ENCODE results near the gene SLMAP. TPM values are rescaled to one million over a fixed set of nuclear protein-coding genes. Genes with fewer than 3 reads are reported as not detected.
A peak's percentile ranks its signal among the peaks of the same experiment; 100 is the strongest.

SLMAP gene
- total RNA-seq, 1 donor from 2014 or later, result 50.3 TPM

DNA sequence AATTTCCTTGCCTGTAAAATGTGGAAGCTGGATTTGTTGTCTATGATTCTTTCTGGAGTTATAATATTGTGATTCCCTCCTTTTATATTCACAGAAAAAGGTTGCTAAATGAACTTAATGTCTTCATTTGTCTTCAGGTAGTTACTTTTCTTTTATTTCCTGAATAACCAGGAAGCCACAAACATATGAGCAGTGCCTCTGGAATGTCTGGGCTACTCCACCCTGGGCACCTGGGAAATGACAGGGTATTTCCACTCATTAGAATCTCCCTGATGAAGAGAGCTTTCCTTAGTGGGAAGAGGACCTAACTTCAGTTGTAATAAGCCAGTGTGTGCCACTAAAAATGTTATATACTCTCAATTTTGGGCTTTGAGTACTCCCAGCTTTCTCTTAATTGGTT, 3.8 kb upstream of the SLMAP start:
- FAIRE-seq (no peak), DNase-seq (ENCODE audit: low read depth) (peak; percentile 96)
- Histone ChIP-seq H3K27me3 (ENCODE audit: control insufficient read depth, insufficient read depth, low read length) (no peaks in the 10 kb centered on the region), H3K36me3 (ENCODE audit: control insufficient read depth, insufficient read depth, low read length) (peaks cover under 1% of the 10 kb centered on the region), H3K4me3 (ENCODE audit: low read depth, low read length) (no peak overlapping the region)
- TF ChIP-seq, protein P1, sequence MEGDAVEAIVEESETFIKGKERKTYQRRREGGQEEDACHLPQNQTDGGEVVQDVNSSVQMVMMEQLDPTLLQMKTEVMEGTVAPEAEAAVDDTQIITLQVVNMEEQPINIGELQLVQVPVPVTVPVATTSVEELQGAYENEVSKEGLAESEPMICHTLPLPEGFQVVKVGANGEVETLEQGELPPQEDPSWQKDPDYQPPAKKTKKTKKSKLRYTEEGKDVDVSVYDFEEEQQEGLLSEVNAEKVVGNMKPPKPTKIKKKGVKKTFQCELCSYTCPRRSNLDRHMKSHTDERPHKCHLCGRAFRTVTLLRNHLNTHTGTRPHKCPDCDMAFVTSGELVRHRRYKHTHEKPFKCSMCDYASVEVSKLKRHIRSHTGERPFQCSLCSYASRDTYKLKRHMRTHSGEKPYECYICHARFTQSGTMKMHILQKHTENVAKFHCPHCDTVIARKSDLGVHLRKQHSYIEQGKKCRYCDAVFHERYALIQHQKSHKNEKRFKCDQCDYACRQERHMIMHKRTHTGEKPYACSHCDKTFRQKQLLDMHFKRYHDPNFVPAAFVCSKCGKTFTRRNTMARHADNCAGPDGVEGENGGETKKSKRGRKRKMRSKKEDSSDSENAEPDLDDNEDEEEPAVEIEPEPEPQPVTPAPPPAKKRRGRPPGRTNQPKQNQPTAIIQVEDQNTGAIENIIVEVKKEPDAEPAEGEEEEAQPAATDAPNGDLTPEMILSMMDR (IDR thresholded peaks at IDR 0.05; ENCODE audit: insufficient read depth, low read length, severe bottlenecking), result no peak

DNA sequence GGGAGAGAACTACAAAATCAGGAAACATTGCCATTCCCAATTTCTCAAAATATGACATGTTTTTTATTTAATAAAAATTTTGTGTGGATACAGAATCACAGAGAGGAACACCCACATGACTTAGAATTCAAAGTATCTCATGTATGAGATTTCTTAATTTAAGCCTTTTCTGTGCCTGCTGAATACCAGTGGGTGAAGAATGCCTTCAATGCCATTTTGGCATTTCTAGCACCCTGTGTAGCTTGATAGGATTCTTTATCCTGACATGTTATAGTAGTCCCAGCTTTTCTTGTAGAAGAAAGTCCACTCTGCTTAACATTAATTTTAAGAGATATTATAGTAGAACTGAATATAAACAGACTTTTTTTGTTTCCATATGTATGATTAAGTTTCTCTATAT, 3.1 kb upstream of the SLMAP start:
- H3K36me3 ChIP-seq (ENCODE audit: control insufficient read depth, insufficient read depth, low read length), result peaks cover 4% of the 10 kb centered on the region
- DNase-seq (ENCODE audit: low read depth) (no peak), FAIRE-seq (no peak)
- TF ChIP-seq, protein P1 (IDR thresholded peaks at IDR 0.05; ENCODE audit: insufficient read depth, low read length, severe bottlenecking), result no peak
- H3K4me3 ChIP-seq (ENCODE audit: low read depth, low read length), result no peak overlapping the region
- no peaks in the 10 kb centered on the region for H3K27me3 ChIP-seq (ENCODE audit: control insufficient read depth, insufficient read depth, low read length)

DNA sequence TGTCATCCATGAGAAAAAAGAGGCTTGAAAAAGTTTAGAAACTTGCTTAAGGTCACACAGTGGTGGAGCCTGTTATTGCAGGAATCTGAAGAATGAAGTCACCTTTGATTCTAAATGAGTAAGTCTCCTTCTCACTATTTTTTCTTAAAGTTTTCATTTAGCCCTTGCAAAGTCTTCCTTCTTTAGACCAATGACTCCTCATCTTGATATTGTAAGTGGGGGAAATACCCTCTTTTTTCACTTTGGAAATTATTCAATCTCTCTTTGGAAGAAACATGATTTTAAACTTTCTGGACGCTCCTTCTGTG, 787 bp upstream of the SLMAP start:
- TF ChIP-seq, protein P1 (IDR thresholded peaks at IDR 0.05; ENCODE audit: insufficient read depth, low read length, severe bottlenecking), result peak; percentile 22
- Histone ChIP-seq H3K4me3 (ENCODE audit: low read depth, low read length) (peak overlapping the region; percentile 94), H3K27me3 (ENCODE audit: control insufficient read depth, insufficient read depth, low read length) (no peaks in the 10 kb centered on the region), H3K36me3 (ENCODE audit: control insufficient read depth, insufficient read depth, low read length) (peaks cover 4% of the 10 kb centered on the region)
- DNase-seq (ENCODE audit: low read depth) (peak; percentile 86), FAIRE-seq (no peak)

DNA sequence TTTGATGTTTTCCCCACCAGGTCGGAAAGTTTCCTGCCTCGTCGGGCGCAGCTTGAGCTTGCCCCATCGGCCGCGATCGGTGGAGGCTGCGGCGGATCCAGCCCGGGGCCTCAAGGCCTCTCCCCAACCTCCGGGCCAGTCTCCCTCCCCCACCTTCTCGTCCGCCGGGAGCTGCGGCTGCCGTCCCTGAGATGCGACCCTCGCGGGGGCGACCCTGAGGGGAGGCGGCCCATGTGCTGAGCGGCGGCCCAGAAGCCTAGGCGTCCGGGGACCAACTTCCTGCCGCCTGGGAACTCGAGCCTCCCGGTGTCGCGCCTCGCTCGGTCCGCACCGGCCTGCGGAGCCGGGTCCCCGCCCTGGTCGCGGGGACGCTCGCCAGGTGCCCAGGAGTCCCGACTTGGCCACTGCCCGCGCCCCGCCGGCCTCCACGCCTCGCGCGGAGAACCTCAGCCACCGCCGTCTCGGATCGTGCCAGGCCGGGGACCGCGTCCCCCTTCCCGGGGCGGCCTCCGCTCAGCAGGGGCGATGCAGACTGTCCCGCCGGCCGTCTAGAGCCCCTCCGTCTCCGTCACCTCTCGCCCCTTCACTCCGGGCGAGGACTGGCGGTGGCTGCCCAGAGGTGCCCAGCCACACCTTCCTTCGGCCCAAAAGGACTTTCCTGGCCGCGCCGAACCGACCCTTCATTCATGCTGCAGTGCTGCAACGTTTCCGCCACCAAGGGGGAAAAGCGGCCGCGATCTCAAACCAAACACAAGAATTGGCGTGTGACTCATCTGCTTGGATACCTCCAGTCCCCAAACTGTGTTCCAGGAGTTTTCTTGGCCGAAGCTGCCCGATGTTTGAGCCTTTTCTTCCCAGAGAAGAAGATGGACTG, 656 bp downstream of the SLMAP start:
- peak overlapping the region; percentile 94 for H3K4me3 ChIP-seq (ENCODE audit: low read depth, low read length)
- DNase-seq (ENCODE audit: low read depth) (peak; percentile 63), FAIRE-seq (no peak)
- H3K27me3 ChIP-seq (ENCODE audit: control insufficient read depth, insufficient read depth, low read length), result no peaks in the 10 kb centered on the region
- peaks cover 6% of the 10 kb centered on the region for H3K36me3 ChIP-seq (ENCODE audit: control insufficient read depth, insufficient read depth, low read length)
- TF ChIP-seq, protein P1 (IDR thresholded peaks at IDR 0.05; ENCODE audit: insufficient read depth, low read length, severe bottlenecking), result peak; percentile 1

DNA sequence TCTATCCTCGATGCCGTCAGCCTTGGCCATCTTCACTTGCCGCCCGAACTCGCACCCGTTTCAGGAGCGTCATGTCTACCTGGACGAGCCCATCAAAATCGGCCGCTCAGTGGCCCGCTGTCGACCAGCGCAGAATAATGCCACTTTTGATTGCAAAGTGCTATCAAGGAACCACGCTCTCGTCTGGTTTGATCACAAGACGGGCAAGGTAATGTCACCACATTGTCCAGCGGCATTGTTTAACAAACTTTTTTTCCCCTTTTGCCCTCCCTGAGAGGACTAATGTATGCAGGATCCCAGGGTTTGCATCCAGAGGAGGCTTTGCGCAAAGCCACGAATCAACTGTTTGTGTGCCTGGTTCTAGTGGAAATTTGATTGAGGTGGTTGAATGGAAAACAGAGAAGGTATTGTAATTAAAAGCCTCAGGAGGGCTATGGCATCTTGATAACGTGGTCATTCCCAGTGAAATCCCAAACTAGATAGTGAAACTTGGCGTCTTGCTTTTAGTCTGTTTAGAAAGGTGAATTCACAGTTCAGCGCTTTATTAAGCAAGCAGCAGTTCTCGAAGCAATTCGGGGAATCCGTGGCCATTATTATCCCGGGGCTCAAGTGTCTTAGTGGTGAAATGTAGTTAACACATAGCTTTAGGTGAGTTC, 1.7 kb downstream of the SLMAP start:
- TF ChIP-seq, protein P1 (IDR thresholded peaks at IDR 0.05; ENCODE audit: insufficient read depth, low read length, severe bottlenecking), result no peak
- peak; percentile 40 for DNase-seq (ENCODE audit: low read depth)
- FAIRE-seq, result no peak
- peak overlapping the region; percentile 94 for H3K4me3 ChIP-seq (ENCODE audit: low read depth, low read length)
- H3K36me3 ChIP-seq (ENCODE audit: control insufficient read depth, insufficient read depth, low read length), result peaks cover 6% of the 10 kb centered on the region
- no peaks in the 10 kb centered on the region for H3K27me3 ChIP-seq (ENCODE audit: control insufficient read depth, insufficient read depth, low read length)
